GM18870 (cell line): ENCODE results near the gene RCSD1.

Source experiments
- ATAC-seq: cut with Tn5 transposase; IDR thresholded peaks from one replicate; pipeline ENCODE4 v1.9.1; 2021; ENCODE audit warnings: moderate library complexity; ENCODE audit not compliant: unreplicated experiment

RCSD1 gene

GRCh38 chr1:167683226-167683625 lies 53.2 kb downstream of the RCSD1 start:
- no peak for ATAC-seq

GRCh38 chr1:167683641-167684502 lies 53.8 kb downstream of the RCSD1 start:
- no peak for ATAC-seq

- no peak for ATAC-seq
Measured at GRCh38 chr1:167685844-167686243, 55.8 kb downstream of the RCSD1 start.

- peak; percentile 36 for ATAC-seq
Measured at GRCh38 chr1:167687919-167688519, 58.0 kb downstream of the RCSD1 start.

GRCh38 chr1:167689567-167689920 lies 59.5 kb downstream of the RCSD1 start:
- ATAC-seq = no peak

- no peak for ATAC-seq
Measured at GRCh38 chr1:167690053-167690452, 60.0 kb downstream of the RCSD1 start.

GRCh38 chr1:167693425-167694045 lies 63.5 kb downstream of the RCSD1 start:
- no peak for ATAC-seq

GRCh38 chr1:167694691-167695090 lies 64.7 kb downstream of the RCSD1 start:
- no peak for ATAC-seq

GRCh38 chr1:167695147-167695546 lies 65.1 kb downstream of the RCSD1 start:
- ATAC-seq = no peak

- ATAC-seq = no peak
Measured at GRCh38 chr1:167695756-167696561, 65.9 kb downstream of the RCSD1 start.

GRCh38 chr1:167697667-167698141 lies 67.7 kb downstream of the RCSD1 start:
- ATAC-seq = no peak

- no peak for ATAC-seq
Measured at GRCh38 chr1:167698313-167698712, 68.3 kb downstream of the RCSD1 start.

GRCh38 chr1:167701510-167701909 lies 71.5 kb downstream of the RCSD1 start:
- ATAC-seq = no peak

GRCh38 chr1:167703557-167703956 lies 73.5 kb downstream of the RCSD1 start:
- ATAC-seq = no peak

- ATAC-seq = no peak
Measured at GRCh38 chr1:167704715-167705114, 74.7 kb downstream of the RCSD1 start.

- no peak for ATAC-seq
Measured at GRCh38 chr1:167705250-167705649, 75.2 kb downstream of the RCSD1 start.

GRCh38 chr1:167706363-167706762 lies 76.3 kb downstream of the RCSD1 start:
- no peak for ATAC-seq

- peak; percentile 53 for ATAC-seq
Measured at GRCh38 chr1:167706931-167707877, 77.2 kb downstream of the RCSD1 start.

- no peak for ATAC-seq
Measured at GRCh38 chr1:167707942-167708341, 77.9 kb downstream of the RCSD1 start.

GRCh38 chr1:167708940-167709389 lies 78.9 kb downstream of the RCSD1 start:
- no peak for ATAC-seq
